ENCODE results near the gene MAN2A2. TPM values are rescaled to one million over a fixed set of nuclear protein-coding genes. Genes with fewer than 3 reads are reported as not detected.

Gene MAN2A2
- total and polyA plus RNA-seq, 9 of the 15 experiments (the other 6 are each of a cell fraction or from before 2014, with no cell fraction given) = 7.3 to 151 (median 43.4) TPM

DNA sequence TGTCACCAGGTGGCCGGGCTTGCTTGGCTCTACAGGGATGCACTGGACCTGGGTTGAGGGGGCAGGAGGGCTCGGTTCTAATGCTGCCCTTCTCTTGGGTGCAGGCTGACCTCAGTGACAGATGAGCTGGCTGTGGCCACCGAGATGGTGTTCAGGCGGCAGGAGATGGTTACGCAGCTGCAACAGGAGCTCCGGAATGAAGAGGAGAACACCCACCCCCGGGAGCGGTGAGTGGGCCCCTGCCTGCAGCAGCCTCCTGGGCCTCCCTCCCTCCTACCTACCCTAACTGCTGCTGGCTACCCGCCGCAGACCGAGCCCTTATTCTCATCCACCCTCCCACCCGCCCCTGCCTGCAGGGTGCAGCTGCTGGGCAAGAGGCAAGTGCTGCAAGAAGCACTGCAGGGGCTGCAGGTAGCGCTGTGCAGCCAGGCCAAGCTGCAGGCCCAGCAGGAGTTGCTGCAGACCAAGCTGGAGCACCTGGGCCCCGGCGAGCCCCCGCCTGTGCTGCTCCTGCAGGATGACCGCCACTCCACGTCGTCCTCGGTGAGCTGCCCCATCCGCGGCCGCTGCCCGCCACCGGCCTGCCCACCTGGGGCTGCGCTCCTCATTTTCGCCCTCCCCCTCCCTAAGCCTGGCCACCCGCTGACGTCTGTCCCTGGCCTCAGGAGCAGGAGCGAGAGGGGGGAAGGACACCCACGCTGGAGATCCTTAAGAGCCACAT, 13.2 kb upstream of the MAN2A2 start:
- Histone ChIP-seq H3K79me2 (ENCODE audit: control insufficient read depth, insufficient read depth, low read length) (no peaks in the 10 kb centered on the region), H2AFZ (ENCODE audit: low read depth, low read length) (peak overlapping the region; percentile 41; the same call in 1 of the 2 replicates), H3K27me3 (ENCODE audit: control insufficient read depth in 2 of 2, insufficient read depth in 2 of 2, low read length in 2 of 2) (no peaks in the 10 kb centered on the region), H3K4me2 (ENCODE audit: insufficient read depth, low read length) (no peak overlapping the region), H3K9me1 (ENCODE audit: control insufficient read depth, insufficient read depth, low read length) (no peaks in the 10 kb centered on the region), H3K4me1 (replicated peaks in 1 of 2; ENCODE audit: control insufficient read depth in 2 of 2, insufficient read depth in 2 of 2, low read length in 2 of 2) (peaks cover 10 to 66% of the 10 kb centered on the region in 2 experiments; a peak in 4 of 5 replicates), H4K20me1 (replicated peaks; ENCODE audit: control insufficient read depth, insufficient read depth, low read length) (no peaks in the 10 kb centered on the region), H3K9me3 (replicated peaks; ENCODE audit: control insufficient read depth, insufficient read depth, low read depth, low read length) (no peaks in the 10 kb centered on the region), H3K9ac (ENCODE audit: insufficient read depth in 1 of 2, low read depth in 2 of 2, low read length in 2 of 2) (peak overlapping the region in 1 of 2 experiments; percentile 84; a peak in 2 of 4 replicates), H3K36me3 (ENCODE audit: control insufficient read depth, insufficient read depth, low read length) (no peaks in the 10 kb centered on the region), H3K4me3 (no peak overlapping the region), H3K27ac (ENCODE audit: extremely low read depth, low read depth, low read length) (no peak overlapping the region)
- DNase-seq (ENCODE audit: extremely low read depth in 1 of 4, low spot score in 3 of 4) (no peak), FAIRE-seq (no peak), ATAC-seq (no peak)
- BruUV-seq (replicated peaks) = no TSS peak
- TF ChIP-seq POLR2G (IDR thresholded peaks at IDR 0.05; ENCODE audit: low read depth, low read length) = peak; percentile 25; the same call in 1 of the 2 replicates
- TF ChIP-seq RAD21 (CRISPR knock-in tag; conservative IDR thresholded peaks at IDR 0.05 in 1 of 2, IDR thresholded peaks at IDR 0.05 in 1 of 2) = no peak
- in situ Hi-C loops (cut with MboI) (loop anchor here (5.0 to 10.0 kb wide), 3 partner anchors 243 to 575 kb away; no protein-coding TSS in a partner anchor), intact Hi-C loops (cut with micrococcal nuclease) (loop anchor here (5.0 to 10.0 kb wide), 4 partner anchors 73 to 565 kb away; no protein-coding TSS in a partner anchor)
- POLR2A ChIA-PET = interaction anchor here (0.6 to 2.9 kb wide), 5 partner anchors 9 to 26 kb away, joined by 3 to 12 read pairs (median 4); partner anchors contain the start of gene MAN2A2
- WGBS (ENCODE audit: insufficient coverage, low coverage, missing lambda C conversion rate) = 79% methylated on average over 17 of the region's 31 CpGs
- CTCF ChIA-PET (ENCODE audit: low intra/inter-chr PET ratio) = no interaction called here

DNA sequence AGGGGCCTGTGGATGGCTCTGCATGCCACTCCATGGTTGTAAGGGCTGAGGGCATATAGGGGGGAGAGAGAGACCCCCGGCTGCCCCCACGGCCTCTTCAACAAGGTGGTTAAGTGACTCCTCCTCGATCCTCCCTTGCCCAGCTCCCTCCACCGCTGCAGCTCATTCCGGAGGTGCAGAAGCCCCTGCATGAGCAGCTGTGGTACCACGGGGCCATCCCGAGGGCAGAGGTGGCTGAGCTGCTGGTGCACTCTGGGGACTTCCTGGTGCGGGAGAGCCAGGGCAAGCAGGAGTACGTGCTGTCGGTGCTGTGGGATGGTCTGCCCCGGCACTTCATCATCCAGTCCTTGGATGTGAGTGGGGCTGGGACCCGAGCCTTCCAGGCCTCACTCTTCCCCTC, 12.3 kb upstream of the MAN2A2 start:
- ChIA-PET POLR2A (interaction anchor here (2.9 kb wide), 1 partner anchor 12 kb away, joined by 12 read pairs; the partner anchor contains the start of gene MAN2A2), CTCF (ENCODE audit: low intra/inter-chr PET ratio) (no interaction called here)
- Histone ChIP-seq H3K9me1 (ENCODE audit: control insufficient read depth, insufficient read depth, low read length) (no peaks in the 10 kb centered on the region), H3K4me3 (no peak overlapping the region), H3K27ac (ENCODE audit: extremely low read depth, low read depth, low read length) (no peak overlapping the region), H3K36me3 (ENCODE audit: control insufficient read depth, insufficient read depth, low read length) (no peaks in the 10 kb centered on the region; the same call in 2 of the 3 replicates), H3K27me3 (ENCODE audit: control insufficient read depth in 2 of 2, insufficient read depth in 2 of 2, low read length in 2 of 2) (no peaks in the 10 kb centered on the region), H3K79me2 (ENCODE audit: control insufficient read depth, insufficient read depth, low read length) (no peaks in the 10 kb centered on the region), H3K4me2 (ENCODE audit: insufficient read depth, low read length) (no peak overlapping the region), H3K9ac (ENCODE audit: insufficient read depth in 1 of 2, low read depth in 2 of 2, low read length in 2 of 2) (peak overlapping the region in 1 of 2 experiments; percentile 62; a peak in 2 of 4 replicates), H4K20me1 (replicated peaks; ENCODE audit: control insufficient read depth, insufficient read depth, low read length) (no peaks in the 10 kb centered on the region), H3K4me1 (replicated peaks in 1 of 2; ENCODE audit: control insufficient read depth in 2 of 2, insufficient read depth in 2 of 2, low read length in 2 of 2) (peaks cover 11 to 63% of the 10 kb centered on the region in 2 experiments), H3K9me3 (replicated peaks; ENCODE audit: control insufficient read depth, insufficient read depth, low read depth, low read length) (no peaks in the 10 kb centered on the region), H2AFZ (ENCODE audit: low read depth, low read length) (no peak overlapping the region)
- BruUV-seq (replicated peaks) = no TSS peak
- intact Hi-C loops (cut with micrococcal nuclease) (no loop called here), in situ Hi-C loops (cut with MboI) (no loop called here)
- DNase-seq (ENCODE audit: extremely low read depth in 1 of 4, low spot score in 3 of 4) = no peak
- FAIRE-seq = no peak
- WGBS (ENCODE audit: insufficient coverage, low coverage, missing lambda C conversion rate) = 76% methylated on average over 10 of the region's 12 CpGs
- ATAC-seq = no peak
- TF ChIP-seq RBBP5 (IDR thresholded peaks at IDR 0.05; ENCODE audit: borderline replicate concordance, insufficient read depth, low read length, poor library complexity, severe bottlenecking) = no peak
- TF ChIP-seq ZNF444 (CRISPR knock-in tag; IDR thresholded peaks at IDR 0.05) = no peak
- no peak for TF ChIP-seq FIP1L1 (IDR thresholded peaks at IDR 0.05; ENCODE audit: low read depth, low read length, poor library complexity, severe bottlenecking)
- TF ChIP-seq PPARD (CRISPR knock-in tag; IDR thresholded peaks at IDR 0.05) = no peak
- no peak for TF ChIP-seq NR2C2 (CRISPR knock-in tag; IDR thresholded peaks at IDR 0.05)
- no peak for TF ChIP-seq NR2C2 (tag; IDR thresholded peaks at IDR 0.05)
- no peak for TF ChIP-seq HOXB6 (CRISPR knock-in tag; IDR thresholded peaks at IDR 0.05; ENCODE audit: borderline replicate concordance)
- no peak for TF ChIP-seq MBD2 (IDR thresholded peaks at IDR 0.05; ENCODE audit: borderline replicate concordance, low read depth)
- TF ChIP-seq TSC22D4 (tag; IDR thresholded peaks at IDR 0.05) = no peak
- no peak for TF ChIP-seq ZNF282 (CRISPR knock-in tag; IDR thresholded peaks at IDR 0.05)
- no peak for TF ChIP-seq RCOR1 (IDR thresholded peaks at IDR 0.05; ENCODE audit: borderline replicate concordance in 1 of 2, low read depth in 2 of 2, low read length in 2 of 2)
